CD4-positive, alpha-beta T cell (primary cell): ENCODE measurements around the gene BDH2. TPM values are rescaled to one million over a fixed set of nuclear protein-coding genes. Genes with fewer than 3 reads are reported as not detected.

Experiments
- ATAC-seq: fragments of 200-7000 bp; cut with Tn5 transposase; one replicate; pipeline ENCODE4 v1.10.0; 2022; ENCODE audit warnings: mild to moderate bottlenecking; ENCODE audit not compliant: poor library complexity
- CTCF ChIA-PET: fragments of 350-600 bp; sonication (Branson Sonifier 250); formaldehyde crosslinking; loops from one replicate; lab custom pipeline; 2021; ENCODE audit warnings: antibody characterized with exemption, inconsistent platforms; lab: Charles Lee
- POLR2A ChIA-PET: fragments of 350-600 bp; sonication (Branson Sonifier 250); formaldehyde crosslinking; loops from one replicate; lab custom pipeline; 2021; ENCODE audit warnings: antibody characterized with exemption, inconsistent platforms; lab: Charles Lee
- DNase-seq, 14 experiments: peaks; one replicate each; pipeline ENCODE4 v3.0.0-alpha.2; 2013 to 2020; ENCODE audit warnings: mixed read lengths in 2 of 14
- H3K27ac ChIP-seq, 2 donors: one replicate each; pipeline versions ENCODE4 v1.5.1 to v1.7.0; 2013; ENCODE audit warnings: low read length in 2 of 2, low read depth in 1 of 2, mild to moderate bottlenecking in 1 of 2
- H3K27me3 ChIP-seq, 2 experiments: 1 replicate in 1 of 2; 2 replicates in 1 of 2; pipeline versions ENCODE4 v1.6.1 to v1.7.0; 2013; ENCODE audit warnings: low read length in 2 of 2, control low read depth in 1 of 2, mild to moderate bottlenecking in 1 of 2, moderate library complexity in 1 of 2; ENCODE audit not compliant: insufficient read depth in 2 of 2, control insufficient read depth in 1 of 2
- H3K36me3 ChIP-seq: one replicate; pipeline ENCODE4 v1.6.1; 2013; ENCODE audit warnings: low read length, control low read depth; ENCODE audit not compliant: insufficient read depth
- H3K4me1 ChIP-seq: one replicate; pipeline ENCODE4 v1.6.1; 2013; ENCODE audit warnings: low read length, control low read depth; ENCODE audit not compliant: insufficient read depth
- H3K4me3 ChIP-seq: one replicate; pipeline ENCODE4 v1.5.1; 2013; ENCODE audit warnings: mild to moderate bottlenecking, low read length, moderate library complexity
- H3K9me3 ChIP-seq, 2 experiments: 1 replicate in 1 of 2; 2 replicates in 1 of 2; pipeline versions ENCODE4 v1.6.1 to v1.7.0; 2013; ENCODE audit warnings: low read length in 2 of 2, mild to moderate bottlenecking in 2 of 2, control low read depth in 1 of 2, moderate library complexity in 1 of 2; ENCODE audit not compliant: control insufficient read depth in 1 of 2, insufficient read depth in 1 of 2
- H3K27ac Mint-ChIP-seq: one replicate; pipeline ENCODE4 v1.8.0; 2020; ENCODE audit warnings: mixed read lengths
- H3K27me3 Mint-ChIP-seq: one replicate; pipeline ENCODE4 v1.8.0; 2021; ENCODE audit warnings: mixed read lengths
- H3K36me3 Mint-ChIP-seq: one replicate; pipeline ENCODE4 v1.8.0; 2021; ENCODE audit warnings: low read depth, mixed read lengths
- H3K4me1 Mint-ChIP-seq: one replicate; pipeline ENCODE4 v1.8.0; 2021; ENCODE audit warnings: low read depth, mixed read lengths
- H3K4me3 Mint-ChIP-seq: one replicate; pipeline ENCODE4 v1.8.0; 2020; ENCODE audit warnings: mild to moderate bottlenecking, mixed read lengths
- H3K9me3 Mint-ChIP-seq: one replicate; pipeline ENCODE4 v1.8.0; 2020; ENCODE audit warnings: mixed read lengths
- intact Hi-C, 2 experiments: fragments of 100-400 bp; cut with DNase I in 1 of 2; cut with micrococcal nuclease in 1 of 2; formaldehyde crosslinking; loops; one replicate each; pipeline versions ENCODE4 v1.15.1 to v1.9.0; 2023 to 2025; cut with DNase I, micrococcal nuclease
- total RNA-seq, 174 experiments: library from RNA in 2 of 174; stranded (reverse) in 2 of 174; gene quantifications; one replicate each; pipeline ENCODE4 v1.2.3 and lab custom pipeline; 2021 to 2026
- TF ChIP-seq, protein P1 (sequence below): fragments of 200-600 bp; IDR thresholded peaks from one replicate; pipeline ENCODE4 v1.8.0; 2022; ENCODE audit warnings: antibody characterized with exemption, mild to moderate bottlenecking

Gene BDH2
- total RNA-seq, 2 experiments from 2014 or later: 9.9 to 10.3 TPM

DNA sequence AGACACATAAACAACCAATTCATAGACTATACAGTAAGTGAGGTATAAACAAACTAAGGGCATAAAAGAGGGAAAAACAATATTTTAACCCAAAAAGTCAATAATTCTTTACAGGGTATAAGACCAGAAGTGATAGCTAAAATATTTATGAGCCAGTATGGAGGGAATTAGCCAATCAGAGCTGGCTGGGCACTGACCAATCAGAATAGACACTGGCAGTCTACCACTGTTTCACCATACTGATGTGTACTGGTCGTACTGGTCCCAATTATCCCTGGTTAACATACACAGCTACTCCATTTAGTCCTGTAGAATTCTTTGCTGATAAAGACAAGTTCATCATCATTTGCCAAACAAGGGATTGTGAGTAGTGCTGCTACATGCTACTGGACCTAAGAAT lies 70.3 kb downstream of the BDH2 start:
- Mint-ChIP-seq H3K27me3 (no peaks in the 10 kb centered on the region), H3K27ac (no peak overlapping the region), H3K36me3 (peaks cover 19% of the 10 kb centered on the region), H3K4me3 (no peak overlapping the region), H3K4me1 (no peaks in the 10 kb centered on the region), H3K9me3 (no peaks in the 10 kb centered on the region)
- ChIA-PET CTCF (interaction anchor here (1.7 kb wide), 1 partner anchor 14 kb away, joined by 6 read pairs; no protein-coding TSS in a partner anchor), POLR2A (interaction anchor here (0.9 kb wide), 1 partner anchor 160 kb away, joined by 4 read pairs; the partner anchor contains the start of gene CISD2)
- Histone ChIP-seq H3K36me3 (peaks cover 4% of the 10 kb centered on the region), H3K4me1 (no peaks in the 10 kb centered on the region), H3K27me3 (no peaks in the 10 kb centered on the region), H3K4me3 (no peak overlapping the region), H3K9me3 (no peaks in the 10 kb centered on the region), H3K27ac (no peak overlapping the region)
- ATAC-seq: no peak
- intact Hi-C loops: no loop called here
- TF ChIP-seq, protein P1, sequence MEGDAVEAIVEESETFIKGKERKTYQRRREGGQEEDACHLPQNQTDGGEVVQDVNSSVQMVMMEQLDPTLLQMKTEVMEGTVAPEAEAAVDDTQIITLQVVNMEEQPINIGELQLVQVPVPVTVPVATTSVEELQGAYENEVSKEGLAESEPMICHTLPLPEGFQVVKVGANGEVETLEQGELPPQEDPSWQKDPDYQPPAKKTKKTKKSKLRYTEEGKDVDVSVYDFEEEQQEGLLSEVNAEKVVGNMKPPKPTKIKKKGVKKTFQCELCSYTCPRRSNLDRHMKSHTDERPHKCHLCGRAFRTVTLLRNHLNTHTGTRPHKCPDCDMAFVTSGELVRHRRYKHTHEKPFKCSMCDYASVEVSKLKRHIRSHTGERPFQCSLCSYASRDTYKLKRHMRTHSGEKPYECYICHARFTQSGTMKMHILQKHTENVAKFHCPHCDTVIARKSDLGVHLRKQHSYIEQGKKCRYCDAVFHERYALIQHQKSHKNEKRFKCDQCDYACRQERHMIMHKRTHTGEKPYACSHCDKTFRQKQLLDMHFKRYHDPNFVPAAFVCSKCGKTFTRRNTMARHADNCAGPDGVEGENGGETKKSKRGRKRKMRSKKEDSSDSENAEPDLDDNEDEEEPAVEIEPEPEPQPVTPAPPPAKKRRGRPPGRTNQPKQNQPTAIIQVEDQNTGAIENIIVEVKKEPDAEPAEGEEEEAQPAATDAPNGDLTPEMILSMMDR: no peak
- DNase-seq: no peak

Other genes starting within 250 kb of the BDH2 start
- 10 to 100 TPM; 12.8 to 13.7 TPM for gene CISD2, start 230.8 kb downstream of the BDH2 start, total RNA-seq
- 1 to 10 TPM; 3.6 to 3.7 TPM for gene SLC9B1, start 80.1 kb downstream of the BDH2 start, total RNA-seq
- gene SLC9B2, start 23.1 kb downstream of the BDH2 start, total RNA-seq: 10 to 100 TPM; 21.1 to 21.7 TPM
- 1 to 10 TPM; 2.7 to 3.2 TPM for gene CENPE, start 98.5 kb upstream of the BDH2 start, total RNA-seq